ENCODE data around the gene UBE2I. TPM values are rescaled to one million over a fixed set of nuclear protein-coding genes. Genes with fewer than 3 reads are reported as not detected.

The UBE2I gene
- total RNA-seq, 1 experiment from 2014 or later: 261 TPM

DNA sequence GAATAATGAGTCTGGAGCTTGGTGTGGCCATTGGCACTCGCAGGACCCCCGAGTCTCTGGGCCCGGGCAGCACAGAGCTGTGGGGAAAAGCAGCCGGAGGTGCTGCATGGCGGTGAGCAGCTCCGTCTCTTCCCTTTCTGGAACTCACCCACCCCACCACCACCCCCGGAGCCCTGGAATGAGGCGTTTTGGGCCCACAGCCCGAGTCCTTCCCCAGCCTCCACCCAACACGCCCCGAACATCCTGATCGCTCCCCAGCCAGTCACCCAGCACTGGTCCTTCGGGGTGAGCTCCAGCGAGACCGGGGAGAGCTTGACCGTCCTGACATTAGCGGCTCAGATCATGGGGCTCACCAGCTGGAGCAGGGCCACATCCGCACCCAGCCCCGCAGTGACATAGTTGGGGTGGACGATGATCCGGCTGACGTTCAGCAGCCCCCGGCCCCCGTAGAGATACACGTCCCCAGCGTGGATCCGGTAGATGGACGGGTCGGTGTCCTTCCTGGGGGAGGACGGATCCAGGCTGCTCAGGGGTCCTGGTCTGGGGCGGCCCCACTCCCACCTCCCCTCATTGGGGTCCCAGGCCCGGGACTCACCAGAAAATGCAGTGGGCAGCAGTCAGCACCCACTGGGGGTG, 47.1 kb upstream of the UBE2I start:
- Mint-ChIP-seq H3K27me3 (ENCODE audit: unreplicated experiment) (peaks cover 96% of the 10 kb centered on the region), H3K9me3 (ENCODE audit: low read depth, unreplicated experiment) (peaks cover 4% of the 10 kb centered on the region), H3K4me1 (ENCODE audit: low read depth, unreplicated experiment) (peaks cover 10% of the 10 kb centered on the region), H3K27ac (ENCODE audit: unreplicated experiment) (no peak overlapping the region), H3K4me3 (ENCODE audit: low read depth, unreplicated experiment) (no peak overlapping the region), H3K36me3 (ENCODE audit: insufficient read depth, unreplicated experiment) (peaks cover 12% of the 10 kb centered on the region)
- no TSS peak for BruUV-seq (replicated peaks)
- DNase-seq: no peak
- intact Hi-C loops (cut with micrococcal nuclease; ENCODE audit: unreplicated experiment): no loop called here
- CTCF ChIA-PET: no interaction called here
- TF ChIP-seq, protein P1, sequence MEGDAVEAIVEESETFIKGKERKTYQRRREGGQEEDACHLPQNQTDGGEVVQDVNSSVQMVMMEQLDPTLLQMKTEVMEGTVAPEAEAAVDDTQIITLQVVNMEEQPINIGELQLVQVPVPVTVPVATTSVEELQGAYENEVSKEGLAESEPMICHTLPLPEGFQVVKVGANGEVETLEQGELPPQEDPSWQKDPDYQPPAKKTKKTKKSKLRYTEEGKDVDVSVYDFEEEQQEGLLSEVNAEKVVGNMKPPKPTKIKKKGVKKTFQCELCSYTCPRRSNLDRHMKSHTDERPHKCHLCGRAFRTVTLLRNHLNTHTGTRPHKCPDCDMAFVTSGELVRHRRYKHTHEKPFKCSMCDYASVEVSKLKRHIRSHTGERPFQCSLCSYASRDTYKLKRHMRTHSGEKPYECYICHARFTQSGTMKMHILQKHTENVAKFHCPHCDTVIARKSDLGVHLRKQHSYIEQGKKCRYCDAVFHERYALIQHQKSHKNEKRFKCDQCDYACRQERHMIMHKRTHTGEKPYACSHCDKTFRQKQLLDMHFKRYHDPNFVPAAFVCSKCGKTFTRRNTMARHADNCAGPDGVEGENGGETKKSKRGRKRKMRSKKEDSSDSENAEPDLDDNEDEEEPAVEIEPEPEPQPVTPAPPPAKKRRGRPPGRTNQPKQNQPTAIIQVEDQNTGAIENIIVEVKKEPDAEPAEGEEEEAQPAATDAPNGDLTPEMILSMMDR (IDR thresholded peaks at IDR 0.05; ENCODE audit: unreplicated experiment): no peak

DNA sequence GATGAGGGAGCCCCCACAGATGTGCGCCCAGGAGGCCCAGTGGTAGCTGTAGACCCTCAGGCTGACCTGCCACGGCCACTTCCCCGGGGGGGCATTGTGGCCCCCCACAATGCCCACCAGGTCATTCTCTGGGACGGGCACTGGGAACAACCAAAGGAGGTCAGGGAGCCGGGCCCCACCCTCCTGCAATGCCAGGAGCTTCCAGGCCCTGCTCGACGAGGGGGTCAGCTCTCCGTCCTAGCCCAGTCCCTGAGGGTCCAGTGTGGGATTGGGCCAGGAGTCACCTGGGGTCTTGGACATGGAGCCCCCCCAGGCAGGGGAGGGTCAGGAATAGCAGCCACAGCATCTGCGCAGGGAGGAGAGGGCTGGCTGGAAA, 46.6 kb upstream of the UBE2I start:
- TF ChIP-seq, protein P1 (IDR thresholded peaks at IDR 0.05; ENCODE audit: unreplicated experiment): no peak
- peaks cover 91% of the 10 kb centered on the region for H3K27me3 Mint-ChIP-seq (ENCODE audit: unreplicated experiment)
- intact Hi-C loops (cut with micrococcal nuclease; ENCODE audit: unreplicated experiment): no loop called here
- CTCF ChIA-PET: no interaction called here
- H3K9me3 Mint-ChIP-seq (ENCODE audit: low read depth, unreplicated experiment): peaks cover 4% of the 10 kb centered on the region
- no peak overlapping the region for H3K27ac Mint-ChIP-seq (ENCODE audit: unreplicated experiment)
- peaks cover 12% of the 10 kb centered on the region for H3K36me3 Mint-ChIP-seq (ENCODE audit: insufficient read depth, unreplicated experiment)
- BruUV-seq (replicated peaks): no TSS peak
- H3K4me1 Mint-ChIP-seq (ENCODE audit: low read depth, unreplicated experiment): peaks cover 10% of the 10 kb centered on the region
- no peak overlapping the region for H3K4me3 Mint-ChIP-seq (ENCODE audit: low read depth, unreplicated experiment)
- DNase-seq: no peak

DNA sequence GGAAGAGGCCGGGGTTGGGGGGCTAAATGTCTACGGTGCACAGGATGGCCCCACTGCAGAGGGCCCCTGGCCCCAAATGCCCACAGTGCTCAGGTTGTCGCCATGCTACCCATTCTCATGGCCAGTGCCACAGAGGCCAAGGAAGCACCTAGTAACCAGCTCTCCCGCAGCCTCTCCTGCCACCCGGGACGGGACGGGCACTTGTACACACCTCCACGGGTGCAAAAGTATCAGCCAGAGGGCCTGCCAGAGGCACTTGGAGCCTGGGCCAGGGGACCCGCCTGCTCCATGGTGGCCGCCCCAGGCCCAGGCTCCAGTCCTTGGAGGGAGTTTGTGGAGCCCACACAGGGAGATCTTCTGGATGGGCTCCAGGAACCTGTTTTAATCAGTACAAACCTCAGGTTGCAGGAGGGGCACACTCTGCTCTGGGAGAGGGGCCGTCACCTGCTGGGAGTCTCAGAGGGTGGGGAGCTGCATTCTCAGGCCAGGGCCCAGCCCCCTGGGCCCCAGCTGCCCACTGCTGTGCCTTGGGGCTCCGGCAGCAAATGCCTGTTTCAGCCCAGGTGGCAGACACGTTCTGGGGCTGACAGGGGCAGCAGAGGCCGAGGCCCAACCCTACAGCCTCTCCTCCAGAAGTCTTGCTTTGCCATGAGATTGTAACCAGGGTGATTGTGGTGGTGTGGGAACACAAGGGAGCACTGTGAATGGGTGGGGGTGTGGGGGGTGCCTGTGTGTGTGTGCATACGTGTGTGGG, 45.7 kb upstream of the UBE2I start:
- H3K4me1 Mint-ChIP-seq (ENCODE audit: low read depth, unreplicated experiment): peaks cover 1% of the 10 kb centered on the region
- peaks cover 4% of the 10 kb centered on the region for H3K36me3 Mint-ChIP-seq (ENCODE audit: insufficient read depth, unreplicated experiment)
- H3K27ac Mint-ChIP-seq (ENCODE audit: unreplicated experiment): no peak overlapping the region
- BruUV-seq (replicated peaks): no TSS peak
- H3K4me3 Mint-ChIP-seq (ENCODE audit: low read depth, unreplicated experiment): no peak overlapping the region
- no peak for DNase-seq
- H3K9me3 Mint-ChIP-seq (ENCODE audit: low read depth, unreplicated experiment): peaks cover 4% of the 10 kb centered on the region
- CTCF ChIA-PET: no interaction called here
- intact Hi-C loops (cut with micrococcal nuclease; ENCODE audit: unreplicated experiment): no loop called here
- TF ChIP-seq, protein P1 (IDR thresholded peaks at IDR 0.05; ENCODE audit: unreplicated experiment): no peak
- H3K27me3 Mint-ChIP-seq (ENCODE audit: unreplicated experiment): peaks cover 86% of the 10 kb centered on the region

DNA sequence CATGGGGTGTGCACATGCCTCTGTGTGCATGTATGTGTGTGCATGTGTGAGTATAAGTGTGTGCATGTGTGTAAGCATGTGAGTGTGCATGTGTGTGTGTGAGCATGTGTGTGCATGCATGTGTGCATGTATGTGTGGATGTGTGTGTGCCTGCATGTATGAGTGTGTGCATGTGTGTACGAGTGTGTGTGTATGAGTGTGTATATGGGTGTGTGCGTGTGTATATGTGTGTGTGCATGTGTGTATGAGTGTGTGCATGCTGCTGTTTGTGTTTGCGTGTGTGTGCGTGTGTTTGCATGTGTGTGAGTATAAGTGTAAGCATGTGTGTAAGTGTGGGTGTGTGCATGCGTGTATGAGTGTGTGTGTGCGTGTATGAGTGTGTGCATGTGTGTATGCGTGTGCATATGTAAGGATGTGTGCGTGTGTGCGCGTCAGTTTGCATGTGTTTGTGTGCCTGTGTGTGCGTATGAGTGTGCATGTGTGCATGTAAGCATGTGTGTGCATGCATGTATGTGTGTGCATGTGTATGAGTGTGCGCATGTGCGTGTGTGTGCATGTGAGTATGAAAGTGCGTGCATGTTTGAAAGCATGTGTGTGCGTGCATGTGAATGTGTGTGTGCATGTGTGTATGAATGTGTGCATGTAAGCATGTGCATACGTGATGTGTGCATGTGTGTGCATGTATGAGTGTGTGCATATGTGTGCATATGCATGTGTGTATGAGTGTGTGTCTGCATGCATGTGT, 44.9 kb upstream of the UBE2I start:
- Mint-ChIP-seq H3K27ac (ENCODE audit: unreplicated experiment) (no peak overlapping the region), H3K4me1 (ENCODE audit: low read depth, unreplicated experiment) (no peaks in the 10 kb centered on the region), H3K36me3 (ENCODE audit: insufficient read depth, unreplicated experiment) (no peaks in the 10 kb centered on the region), H3K4me3 (ENCODE audit: low read depth, unreplicated experiment) (no peak overlapping the region), H3K27me3 (ENCODE audit: unreplicated experiment) (peaks cover 86% of the 10 kb centered on the region), H3K9me3 (ENCODE audit: low read depth, unreplicated experiment) (peaks cover 4% of the 10 kb centered on the region)
- CTCF ChIA-PET: no interaction called here
- TF ChIP-seq, protein P1 (IDR thresholded peaks at IDR 0.05; ENCODE audit: unreplicated experiment): no peak
- intact Hi-C loops (cut with micrococcal nuclease; ENCODE audit: unreplicated experiment): no loop called here
- no peak for DNase-seq
- BruUV-seq (replicated peaks): no TSS peak

All from Calu3 (cell line).